Activated T-cell treated with anti-CD3 and anti-CD28 coated beads for 4 hours (primary cell): ENCODE results near the gene KCNH6.

Experiments
- DNase-seq: peaks from one replicate; pipeline ENCODE4 v3.0.0-alpha.2; 2020

The KCNH6 gene

GRCh38 chr17:63486317-63487013, 36.7 kb upstream of the KCNH6 start:
- no peak for DNase-seq

- DNase-seq, result no peak
Measured at GRCh38 chr17:63487014-63487339, 36.2 kb upstream of the KCNH6 start.

GRCh38 chr17:63488851-63489250, 34.3 kb upstream of the KCNH6 start:
- DNase-seq, result no peak

- DNase-seq, result no peak
Measured at GRCh38 chr17:63489291-63489690, 33.9 kb upstream of the KCNH6 start.

- no peak for DNase-seq
Measured at GRCh38 chr17:63490329-63490728, 32.8 kb upstream of the KCNH6 start.

GRCh38 chr17:63490858-63491400, 32.2 kb upstream of the KCNH6 start:
- no peak for DNase-seq

- DNase-seq, result no peak
Measured at GRCh38 chr17:63491413-63491812, 31.7 kb upstream of the KCNH6 start.

GRCh38 chr17:63491977-63492618, 31.1 kb upstream of the KCNH6 start:
- no peak for DNase-seq

GRCh38 chr17:63492940-63493339, 30.2 kb upstream of the KCNH6 start:
- DNase-seq, result no peak

- DNase-seq, result no peak
Measured at GRCh38 chr17:63493411-63493810, 29.7 kb upstream of the KCNH6 start.

- no peak for DNase-seq
Measured at GRCh38 chr17:63494300-63494928, 28.7 kb upstream of the KCNH6 start.

- DNase-seq, result no peak
Measured at GRCh38 chr17:63495491-63495890, 27.7 kb upstream of the KCNH6 start.

GRCh38 chr17:63496177-63496576, 27.0 kb upstream of the KCNH6 start:
- DNase-seq, result no peak

GRCh38 chr17:63496663-63497400, 26.3 kb upstream of the KCNH6 start:
- no peak for DNase-seq

GRCh38 chr17:63497708-63498483, 25.3 kb upstream of the KCNH6 start:
- no peak for DNase-seq

- no peak for DNase-seq
Measured at GRCh38 chr17:63498626-63499195, 24.4 kb upstream of the KCNH6 start.

- DNase-seq, result no peak
Measured at GRCh38 chr17:63500543-63501390, 22.4 kb upstream of the KCNH6 start.

- no peak for DNase-seq
Measured at GRCh38 chr17:63503341-63503705, 19.8 kb upstream of the KCNH6 start.

- no peak for DNase-seq
Measured at GRCh38 chr17:63504261-63504660, 18.9 kb upstream of the KCNH6 start.

- DNase-seq, result no peak
Measured at GRCh38 chr17:63505341-63505740, 17.8 kb upstream of the KCNH6 start.

GRCh38 chr17:63506627-63507026, 16.5 kb upstream of the KCNH6 start:
- no peak for DNase-seq
